H1 (cell line): Measurements from ENCODE around the gene PLOD1. TPM values are rescaled to one million over a fixed set of nuclear protein-coding genes. Genes with fewer than 3 reads are reported as not detected.

ENCODE experiments used
- CTCF ChIA-PET: fragments of 300-600 bp; sonication (Branson Sonifier 250); formaldehyde crosslinking; loops from one replicate; lab custom pipeline; 2021; ENCODE audit not compliant: partially characterized antibody; lab: Charles Lee
- POLR2A ChIA-PET: fragments of 300-600 bp; sonication (Branson Sonifier 250); formaldehyde crosslinking; loops from one replicate; lab custom pipeline; 2021; ENCODE audit warnings: inconsistent platforms; ENCODE audit not compliant: partially characterized antibody; lab: Charles Lee
- DNase-seq, 2 experiments: peaks; one replicate each; pipeline versions ENCODE4 v3.0.0 to v3.0.0-alpha.2; 2010 to 2022; ENCODE audit warnings: low spot score in 2 of 2, low read depth in 1 of 2, mixed read lengths in 1 of 2
- FAIRE-seq: peaks from 2 replicates; lab custom pipeline; 2011; peaks lifted over from hg19 to GRCh38; lab: Jason Lieb, UNC
- H2AFZ ChIP-seq: 2 replicates; pipeline ENCODE4 v1.8.1; 2012; ENCODE audit warnings: low read length, inconsistent platforms
- H2AK5ac ChIP-seq: 2 replicates; pipeline ENCODE4 v1.6.1; 2013; ENCODE audit warnings: low read depth, low read length
- H2BK120ac ChIP-seq: replicated peaks from 2 replicates; pipeline ENCODE3; 2013; ENCODE audit warnings: low read depth, low read length, inconsistent platforms
- H2BK12ac ChIP-seq: 2 replicates; pipeline ENCODE4 v1.6.1; 2013; ENCODE audit warnings: low read depth, low read length
- H2BK15ac ChIP-seq: 2 replicates; pipeline ENCODE4 v1.6.1; 2013; ENCODE audit warnings: low read length
- H2BK20ac ChIP-seq: 2 replicates; pipeline ENCODE4 v1.6.1; 2013; ENCODE audit warnings: low read length
- H2BK5ac ChIP-seq: 2 replicates; pipeline ENCODE4 v1.6.1; 2013; ENCODE audit warnings: low read depth, low read length
- H3K14ac ChIP-seq: 2 replicates; pipeline ENCODE4 v1.6.1; 2013; ENCODE audit warnings: inconsistent platforms; ENCODE audit not compliant: insufficient read length
- H3K18ac ChIP-seq: 2 replicates; pipeline ENCODE4 v1.6.1; 2013; ENCODE audit warnings: low read length; ENCODE audit errors: extremely low read depth
- H3K23ac ChIP-seq: 2 replicates; pipeline ENCODE4 v1.6.1; 2013; ENCODE audit warnings: inconsistent platforms; ENCODE audit not compliant: insufficient read length
- H3K23me2 ChIP-seq: 2 replicates; pipeline ENCODE4 v1.6.1; 2013; ENCODE audit warnings: low read depth, low read length
- H3K27ac ChIP-seq: 2 replicates; pipeline ENCODE4 v1.6.1; 2011; ENCODE audit warnings: low read depth, low read length, inconsistent platforms
- H3K27me3 ChIP-seq, 4 experiments: replicated peaks in 1 of 4; 1 replicate in 1 of 4; 2 replicates in 3 of 4; pipeline versions ENCODE4 v1.6.1 to v1.8.1; 2011 to 2013; ENCODE audit warnings: low read length in 3 of 4, mild to moderate bottlenecking in 3 of 4, inconsistent platforms in 2 of 4, mixed read lengths in 2 of 4, moderate library complexity in 1 of 4; ENCODE audit not compliant: control insufficient read depth in 3 of 4, insufficient read depth in 3 of 4; ENCODE audit errors: extremely low read depth in 1 of 4
- H3K36me3 ChIP-seq, 4 experiments: 2 replicates each; pipeline versions ENCODE4 v1.6.1 to v1.8.1; 2011 to 2013; ENCODE audit warnings: mild to moderate bottlenecking in 4 of 4, low read length in 3 of 4, moderate library complexity in 2 of 4, control low read depth in 1 of 4, inconsistent platforms in 1 of 4; ENCODE audit not compliant: insufficient read depth in 4 of 4, control insufficient read depth in 2 of 4
- H3K4ac ChIP-seq: replicated peaks from 2 replicates; pipeline ENCODE3; 2013; ENCODE audit warnings: low read length, low read depth, mixed read lengths, inconsistent platforms; ENCODE audit not compliant: insufficient read length
- H3K4me1 ChIP-seq, 4 experiments: replicated peaks in 1 of 4; 1 replicate in 1 of 4; 2 replicates in 3 of 4; pipeline versions ENCODE4 v1.6.1 to v1.8.1; 2011 to 2013; ENCODE audit warnings: low read length in 3 of 4, inconsistent platforms in 2 of 4, mixed read lengths in 1 of 4; ENCODE audit not compliant: insufficient read depth in 4 of 4, control insufficient read depth in 3 of 4
- H3K4me2 ChIP-seq, 2 experiments: 2 replicates each; pipeline versions ENCODE4 v1.6.1 to v1.8.1; 2011 to 2013; ENCODE audit warnings: low read depth in 2 of 2, low read length in 2 of 2, control low read depth in 1 of 2, inconsistent platforms in 1 of 2, mild to moderate bottlenecking in 1 of 2; ENCODE audit not compliant: insufficient read depth in 1 of 2
- H3K4me3 ChIP-seq, 4 experiments: fragments of 200-600, 300-600 bp in 1 of 4; sonication (generic), shearing (Covaris generic), sonication (Bioruptor Twin) in 1 of 4; 2 replicates each; pipeline versions ENCODE4 v1.5.1 to v1.8.1; 2011 to 2016; ENCODE audit warnings: low read length in 4 of 4, low read depth in 3 of 4, control low read depth in 2 of 4, inconsistent platforms in 2 of 4, mild to moderate bottlenecking in 2 of 4, mixed read lengths in 1 of 4, moderate library complexity in 1 of 4; ENCODE audit not compliant: insufficient read depth in 2 of 4; ENCODE audit errors: extremely low read depth in 1 of 4
- H3K56ac ChIP-seq: replicated peaks from 2 replicates; pipeline ENCODE3; 2013; ENCODE audit warnings: low read depth, mild to moderate bottlenecking, mixed read lengths, low read length, inconsistent platforms; ENCODE audit not compliant: insufficient read length
- H3K79me1 ChIP-seq: 2 replicates; pipeline ENCODE4 v1.6.1; 2013; ENCODE audit warnings: low read depth, low read length, control low read depth
- H3K79me2 ChIP-seq, 2 experiments: 2 replicates each; pipeline versions ENCODE4 v1.6.1 to v1.8.1; 2012 to 2013; ENCODE audit warnings: low read length in 2 of 2, mild to moderate bottlenecking in 2 of 2, inconsistent platforms in 1 of 2; ENCODE audit not compliant: insufficient read depth in 2 of 2, control insufficient read depth in 1 of 2
- H3K9ac ChIP-seq, 4 experiments: replicated peaks in 1 of 4; 1 replicate in 1 of 4; 2 replicates in 3 of 4; pipeline versions ENCODE4 v1.6.1 to v1.8.1; 2011 to 2013; ENCODE audit warnings: low read depth in 3 of 4, low read length in 3 of 4, control low read depth in 2 of 4, mild to moderate bottlenecking in 2 of 4, moderate library complexity in 2 of 4, inconsistent platforms in 1 of 4; ENCODE audit errors: extremely low read depth in 1 of 4
- H3K9me3 ChIP-seq, 2 experiments: 2 replicates each; pipeline versions ENCODE4 v1.6.1 to v1.8.1; 2012 to 2013; ENCODE audit warnings: mild to moderate bottlenecking in 2 of 2, moderate library complexity in 2 of 2, control low read depth in 1 of 2, inconsistent platforms in 1 of 2, low read depth in 1 of 2, low read length in 1 of 2, mixed read lengths in 1 of 2; ENCODE audit not compliant: insufficient read depth in 2 of 2
- H4K20me1 ChIP-seq, 2 experiments: replicated peaks in 1 of 2; 2 replicates each; pipeline versions ENCODE3 to v1.8.1; 2011 to 2013; ENCODE audit warnings: inconsistent platforms in 2 of 2, low read length in 2 of 2, mild to moderate bottlenecking in 1 of 2; ENCODE audit not compliant: insufficient read depth in 2 of 2, control insufficient read depth in 1 of 2
- H4K5ac ChIP-seq: 2 replicates; pipeline ENCODE4 v1.6.1; 2013; ENCODE audit warnings: low read length, low read depth, mixed read lengths, inconsistent platforms; ENCODE audit not compliant: insufficient read length
- H4K8ac ChIP-seq: 2 replicates; pipeline ENCODE4 v1.8.0; 2013; ENCODE audit warnings: mild to moderate bottlenecking, moderate library complexity, low read length, inconsistent platforms; ENCODE audit not compliant: insufficient read depth; ENCODE audit errors: extremely low read depth
- H4K91ac ChIP-seq: replicated peaks from 2 replicates; pipeline ENCODE3; 2013; ENCODE audit warnings: low read length, mixed read lengths, inconsistent platforms; ENCODE audit not compliant: insufficient read length
- BACH1 ChIP-seq: IDR thresholded peaks from 2 replicates; pipeline ENCODE4 v1.6.1; 2012; ENCODE audit warnings: low read length, improper control_type of control experiment
- CHD2 ChIP-seq: IDR thresholded peaks from 2 replicates; pipeline ENCODE4 v1.6.1; 2012; ENCODE audit warnings: low read length, improper control_type of control experiment
- EGR1 ChIP-seq: IDR thresholded peaks from 2 replicates; pipeline ENCODE4 v1.6.1; 2011; ENCODE audit warnings: low read depth, low read length, borderline replicate concordance
- MAFK ChIP-seq: IDR thresholded peaks from 2 replicates; pipeline ENCODE4 v1.6.1; 2012; ENCODE audit warnings: low read depth, mild to moderate bottlenecking, improper control_type of control experiment, low read length
- MAX ChIP-seq: IDR thresholded peaks from 2 replicates; pipeline ENCODE4 v1.6.1; 2012; ENCODE audit warnings: inconsistent platforms
- NANOG ChIP-seq: IDR thresholded peaks from 2 replicates; pipeline ENCODE4 v1.6.1; 2011; ENCODE audit warnings: low read length, low read depth, mild to moderate bottlenecking, inconsistent platforms; ENCODE audit not compliant: insufficient read depth, poor library complexity, severe bottlenecking
- POLR2AphosphoS5 ChIP-seq: IDR thresholded peaks from 2 replicates; pipeline ENCODE4 v1.6.1; 2011; ENCODE audit warnings: low read depth, low read length
- RAD21 ChIP-seq, 2 experiments: IDR thresholded peaks in 1 of 2; conservative IDR thresholded peaks in 1 of 2; 2 replicates each; pipeline ENCODE4 v1.6.1; 2011; ENCODE audit warnings: low read depth in 2 of 2, low read length in 2 of 2, improper control_type of control experiment in 1 of 2, inconsistent platforms in 1 of 2, mild to moderate bottlenecking in 1 of 2, moderate library complexity in 1 of 2
- SIN3A ChIP-seq, 2 experiments: IDR thresholded peaks in 1 of 2; conservative IDR thresholded peaks in 1 of 2; 2 replicates each; pipeline ENCODE4 v1.6.1; 2011 to 2012; ENCODE audit warnings: low read length in 2 of 2, improper control_type of control experiment in 1 of 2, low read depth in 1 of 2, mild to moderate bottlenecking in 1 of 2
- SIRT6 ChIP-seq: IDR thresholded peaks from one replicate; pipeline ENCODE4 v1.7.1; 2012; ENCODE audit warnings: low read length, inconsistent platforms
- WGBS, 2 experiments: shearing (Covaris generic) in 1 of 2; methylation state at CpG; one replicate each; pipeline versions ENCODE4 v1.1.6 to v1.1.7; 2013 to 2015; ENCODE audit warnings: low lambda C conversion rate in 2 of 2, mixed read lengths in 2 of 2, inconsistent platforms in 1 of 2, low coverage in 1 of 2, missing lambda C conversion rate in 1 of 2; ENCODE audit not compliant: insufficient replicate concordance in 2 of 2, insufficient coverage in 1 of 2, insufficient read length in 1 of 2; ENCODE audit errors: extremely low coverage in 1 of 2, missing lambda C conversion rate in 1 of 2; 5-methylcytosine and 5-hydroxymethylcytosine counted together
- polyA plus RNA-seq, 7 experiments: library from polyadenylated mRNA; depleted of rRNA in 3 of 7; stranded (reverse) in 5 of 7; unstranded in 2 of 7; fragments of >200 nt in 5 of 7; fragments of 200-250 nt in 2 of 7; gene quantifications; 1 replicate in 5 of 7; 2 replicates in 1 of 7; 4 replicates in 1 of 7; pipeline versions ENCODE4 v1.2.1 to v1.2.3, GENCODE V29; 2011 to 2013; ENCODE audit warnings: missing spikeins in 2 of 7, mixed read lengths in 2 of 7
- total RNA-seq: library from RNA; stranded (reverse); fragmentation: NEBNext Ultra II Directional; extraction: Animal tissue kit (Norgen Biotek cat#: 25700); gene quantifications from 2 replicates; pipeline ENCODE4 v1.2.1, GENCODE V29; 2021

PLOD1 gene
- total and polyA plus RNA-seq, 2 of the 8 experiments (the other 6 are each of a cell fraction or from before 2014, with no cell fraction given) = 44.9 to 51.8 TPM

GRCh38 chr1:11955221-11955620 is 20.7 kb downstream of the PLOD1 start:
- Histone ChIP-seq H3K9ac (no peak overlapping the region), H3K36me3 (peaks cover 0 to 14% (median 3%) of the 10 kb centered on the region in 4 experiments; a peak in 6 of 8 replicates), H3K14ac (no peak overlapping the region), H3K9me3 (no peaks in the 10 kb centered on the region), H4K5ac (no peak overlapping the region), H4K20me1 (peaks cover 0 to 2% of the 10 kb centered on the region in 2 experiments), H4K91ac (no peak overlapping the region), H3K4ac (no peak overlapping the region), H3K79me1 (no peaks in the 10 kb centered on the region), H3K4me2 (no peak overlapping the region), H3K18ac (no peak overlapping the region), H3K27ac (no peak overlapping the region), H3K27me3 (no peaks in the 10 kb centered on the region), H2BK12ac (no peak overlapping the region), H3K23me2 (no peaks in the 10 kb centered on the region), H2BK5ac (no peak overlapping the region), H3K56ac (no peak overlapping the region), H2AK5ac (no peak overlapping the region), H4K8ac (no peak overlapping the region), H2BK120ac (no peak overlapping the region), H3K79me2 (no peaks in the 10 kb centered on the region; a peak in 1 of 4 replicates)
- CTCF ChIA-PET = interaction anchor here (1.6 to 3.4 kb wide), 3 partner anchors 12 to 117 kb away, joined by 4 to 11 read pairs (median 5); no protein-coding TSS in a partner anchor
- DNase-seq = no peak
- no peak for FAIRE-seq
- TF ChIP-seq MAX = no peak
- no peak for TF ChIP-seq BACH1
- no peak for TF ChIP-seq SIRT6
- no peak for TF ChIP-seq EGR1
- no peak for TF ChIP-seq SIN3A (conservative IDR thresholded peaks at IDR 0.05 in 1 of 2, IDR thresholded peaks at IDR 0.05 in 1 of 2; ENCODE audit: low read depth in 1 of 2, low read length in 2 of 2)
- TF ChIP-seq POLR2AphosphoS5 = no peak
- no peak for TF ChIP-seq NANOG
- no peak for TF ChIP-seq RAD21 (IDR thresholded peaks at IDR 0.05 in 1 of 2, conservative IDR thresholded peaks at IDR 0.05 in 1 of 2; ENCODE audit: low read depth in 2 of 2, low read length in 2 of 2)
- no peak for TF ChIP-seq CHD2
- TF ChIP-seq MAFK = no peak
- TF ChIP-seq, all 59 proteins: peak for 0
- H2BK15ac ChIP-seq = no peak overlapping the region
- no peak overlapping the region for H2AFZ ChIP-seq
- POLR2A ChIA-PET = interaction anchor here (0.8 to 5.2 kb wide), 2 partner anchors 10 to 46 kb away, joined by 3 to 29 read pairs; no protein-coding TSS in a partner anchor
- H3K23ac ChIP-seq = no peak overlapping the region
- H2BK20ac ChIP-seq = no peak overlapping the region
- WGBS, 2 experiments = 87% methylated on average over 6 of the region's 6 CpGs; no CpG with 5 or more reads in 1 of the 2 experiments
- no peak overlapping the region for H3K4me3 ChIP-seq
- no peaks in the 10 kb centered on the region for H3K4me1 ChIP-seq
